VCaP (cell line): ENCODE results near the gene REM2.

Experiments used
- H3K27ac ChIP-seq: fragments of 450-650 bp; 2 replicates; pipeline ENCODE4 v1.5.1; 2017
- TF ChIP-seq, protein P1 (sequence below): fragments of 450-650 bp; conservative IDR thresholded peaks from 2 replicates; pipeline ENCODE4 v1.5.1; 2017; ENCODE audit warnings: mild to moderate bottlenecking, moderate library complexity

REM2 gene

DNA sequence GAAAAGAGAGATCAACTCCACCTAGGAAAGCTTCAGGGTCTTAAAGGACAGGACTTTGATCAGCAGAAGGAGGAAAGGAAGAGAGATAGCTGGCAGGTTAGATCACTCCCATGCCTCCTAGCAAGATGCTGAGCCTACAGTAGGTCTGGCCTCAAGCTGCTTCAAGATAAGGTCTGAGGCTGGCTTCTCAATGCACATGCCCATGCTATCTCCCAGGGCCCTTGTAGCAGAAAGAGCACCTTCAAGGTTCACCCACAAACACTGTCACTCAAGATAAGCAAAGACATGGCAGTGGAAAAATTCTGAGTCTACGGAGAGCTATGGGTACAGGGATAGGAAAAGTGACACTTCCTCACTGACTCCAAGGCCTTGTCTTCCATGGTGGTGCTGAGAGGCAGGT lies 14.3 kb downstream of the REM2 start:
- TF ChIP-seq, protein P1, sequence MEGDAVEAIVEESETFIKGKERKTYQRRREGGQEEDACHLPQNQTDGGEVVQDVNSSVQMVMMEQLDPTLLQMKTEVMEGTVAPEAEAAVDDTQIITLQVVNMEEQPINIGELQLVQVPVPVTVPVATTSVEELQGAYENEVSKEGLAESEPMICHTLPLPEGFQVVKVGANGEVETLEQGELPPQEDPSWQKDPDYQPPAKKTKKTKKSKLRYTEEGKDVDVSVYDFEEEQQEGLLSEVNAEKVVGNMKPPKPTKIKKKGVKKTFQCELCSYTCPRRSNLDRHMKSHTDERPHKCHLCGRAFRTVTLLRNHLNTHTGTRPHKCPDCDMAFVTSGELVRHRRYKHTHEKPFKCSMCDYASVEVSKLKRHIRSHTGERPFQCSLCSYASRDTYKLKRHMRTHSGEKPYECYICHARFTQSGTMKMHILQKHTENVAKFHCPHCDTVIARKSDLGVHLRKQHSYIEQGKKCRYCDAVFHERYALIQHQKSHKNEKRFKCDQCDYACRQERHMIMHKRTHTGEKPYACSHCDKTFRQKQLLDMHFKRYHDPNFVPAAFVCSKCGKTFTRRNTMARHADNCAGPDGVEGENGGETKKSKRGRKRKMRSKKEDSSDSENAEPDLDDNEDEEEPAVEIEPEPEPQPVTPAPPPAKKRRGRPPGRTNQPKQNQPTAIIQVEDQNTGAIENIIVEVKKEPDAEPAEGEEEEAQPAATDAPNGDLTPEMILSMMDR = no peak
- H3K27ac ChIP-seq = no peak overlapping the region

DNA sequence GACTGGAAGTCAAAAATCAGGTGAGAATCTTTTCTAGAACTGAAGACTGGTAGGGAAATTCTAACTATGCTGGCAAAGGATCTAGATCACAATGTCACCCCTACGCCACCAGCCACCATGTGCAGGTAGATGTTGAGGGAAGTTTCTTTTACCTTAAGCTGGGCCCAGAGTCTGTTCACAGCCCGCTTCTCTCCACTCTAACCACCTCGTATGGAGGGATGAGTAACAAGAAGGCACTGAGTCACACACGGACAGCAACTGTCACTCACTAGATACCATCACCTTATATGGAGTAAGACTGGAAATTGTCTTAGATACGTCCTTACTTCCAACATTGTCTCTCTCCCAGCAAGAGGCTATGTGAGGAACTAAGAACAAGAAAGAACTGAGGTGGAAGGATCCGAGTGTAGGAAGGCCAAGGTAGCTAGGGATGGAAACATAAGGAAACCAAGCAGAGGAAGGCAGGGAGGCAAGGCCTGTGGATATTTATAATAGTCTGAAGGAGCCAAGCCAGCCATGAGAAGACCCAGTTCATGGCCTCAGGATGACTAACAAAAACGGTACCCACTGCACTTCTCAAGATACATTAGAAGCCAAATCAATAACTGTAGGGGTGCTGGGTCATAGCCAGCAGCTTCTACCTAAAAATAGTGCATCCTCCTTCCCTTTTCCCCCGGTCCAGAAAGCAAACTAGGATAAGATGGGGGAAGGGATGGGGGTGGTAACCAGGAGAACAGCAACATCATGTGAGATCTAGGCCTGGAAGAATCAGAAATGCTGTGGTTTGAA lies 15.5 kb downstream of the REM2 start:
- no peak overlapping the region for H3K27ac ChIP-seq
- TF ChIP-seq, protein P1 = no peak

DNA sequence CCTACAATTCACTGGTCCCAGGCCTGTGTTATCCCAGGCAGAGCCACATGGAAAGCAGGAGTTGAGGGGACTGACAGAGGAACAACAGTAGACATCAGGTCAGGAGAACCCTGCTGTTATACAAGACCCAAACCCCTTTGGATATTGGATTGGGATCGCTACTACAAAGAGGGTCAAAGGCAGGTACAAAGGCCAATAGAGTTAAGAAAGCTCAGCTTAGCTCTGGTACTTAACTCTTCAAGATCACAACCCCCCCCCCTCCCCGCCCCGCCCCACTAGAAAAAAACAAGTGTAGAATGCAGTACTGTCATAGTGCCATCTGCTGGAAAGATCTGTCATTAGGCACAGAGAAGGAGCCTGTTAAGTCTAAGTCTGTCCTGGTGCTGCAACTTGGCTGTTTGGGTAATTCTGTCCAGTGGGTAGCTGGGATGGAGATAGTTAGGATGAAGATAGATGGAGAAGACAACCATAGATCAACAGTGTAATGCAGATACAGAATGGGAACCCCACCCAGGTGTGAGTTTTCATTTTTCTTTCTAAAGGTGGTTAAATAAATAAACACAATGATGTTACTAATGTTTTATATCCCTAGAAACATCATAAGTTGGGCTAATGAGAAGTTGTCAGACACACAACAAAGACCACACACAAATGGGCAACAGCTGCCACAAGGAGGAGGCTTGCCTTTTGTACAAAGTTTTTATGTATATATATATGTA lies 17.2 kb downstream of the REM2 start:
- H3K27ac ChIP-seq = no peak overlapping the region
- TF ChIP-seq, protein P1 = peak; percentile 83

DNA sequence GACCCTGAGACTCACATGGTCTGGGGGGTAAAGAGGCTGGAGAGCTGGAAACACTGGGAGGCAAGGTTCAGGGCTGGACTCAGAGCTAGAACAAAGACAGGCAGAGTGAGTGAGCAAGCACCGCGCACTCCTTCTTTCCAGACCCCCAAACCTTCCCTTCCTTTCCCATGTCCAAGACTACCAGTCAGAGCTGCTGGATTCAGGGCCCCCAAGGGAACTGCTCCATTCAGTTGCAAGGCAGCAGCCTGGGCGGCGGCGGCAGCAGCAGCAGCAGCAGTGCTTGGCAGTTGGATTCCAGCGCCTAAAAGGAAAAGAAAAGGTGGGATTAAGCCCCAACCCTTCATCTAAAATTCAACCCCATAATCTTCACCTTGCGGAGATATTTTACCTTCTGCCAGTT lies 18.8 kb downstream of the REM2 start:
- H3K27ac ChIP-seq = no peak overlapping the region
- TF ChIP-seq, protein P1 = no peak

DNA sequence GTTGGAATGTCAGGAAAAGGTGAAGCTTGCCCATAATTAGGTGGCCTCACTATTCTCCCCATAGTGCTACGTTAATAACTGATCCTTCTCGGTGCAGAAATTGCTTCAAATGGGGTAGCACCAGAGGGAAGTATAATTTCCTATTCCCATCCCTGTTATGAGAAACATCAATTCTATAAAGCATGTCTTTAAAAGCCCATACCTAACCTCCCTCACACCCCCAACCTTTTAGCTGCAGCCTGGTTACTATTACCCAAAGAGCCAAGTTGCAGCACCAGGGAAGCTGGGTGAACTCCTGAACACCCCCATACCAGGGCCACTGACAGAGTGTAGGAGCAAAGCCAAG lies 20.7 kb downstream of the REM2 start:
- TF ChIP-seq, protein P1 = no peak

DNA sequence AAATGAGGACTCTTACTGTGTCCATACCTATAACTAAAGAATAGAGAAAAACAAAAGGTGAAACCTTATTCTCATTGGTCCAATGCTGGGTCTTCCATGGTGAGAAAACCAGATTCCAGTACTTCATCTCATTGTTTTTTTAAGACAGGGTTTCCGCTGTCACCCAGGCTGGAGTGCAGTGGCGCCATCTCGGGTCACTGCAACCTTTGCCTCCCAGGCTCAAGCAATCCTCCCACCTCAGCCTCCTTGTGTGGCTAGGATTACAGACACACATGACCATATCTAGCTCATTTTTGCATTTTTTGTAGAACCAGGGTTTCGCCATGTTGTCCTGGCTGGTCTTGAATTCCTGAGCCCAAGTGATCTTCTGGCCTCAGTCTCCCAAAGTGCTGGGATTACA lies 22.6 kb downstream of the REM2 start:
- H3K27ac ChIP-seq = no peak overlapping the region
- TF ChIP-seq, protein P1 = no peak

More for the DNA sequence above, 20.7 kb downstream of the REM2 start:
- H3K27ac ChIP-seq = peak overlapping the region; percentile 65

DNA sequence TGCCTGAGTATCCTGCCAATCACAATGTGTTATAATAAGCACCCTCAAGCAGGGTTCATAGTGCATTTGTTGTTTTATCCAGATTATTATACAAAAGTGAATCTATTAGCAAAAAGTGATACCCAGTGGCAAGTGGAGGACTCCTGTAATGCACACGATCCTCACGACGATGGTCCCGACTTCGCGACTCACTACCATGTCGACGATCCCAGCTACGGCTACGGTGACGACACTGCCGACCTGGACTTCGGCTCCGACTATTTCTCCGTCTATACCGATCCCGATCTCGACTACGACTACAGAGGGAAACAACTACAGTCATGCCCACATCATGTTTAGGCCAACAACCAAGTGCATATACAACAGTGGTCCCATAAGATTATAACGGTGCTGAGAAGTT lies 23.1 kb downstream of the REM2 start:
- TF ChIP-seq, protein P1 = no peak
- H3K27ac ChIP-seq = no peak overlapping the region
